ENCODE data around the gene ZBTB49.
A peak's percentile ranks its signal among the peaks of the same experiment; 100 is the strongest.
"Not testable (repeated sequence)": the region's sequence is repeated elsewhere in the genome, so short reads cannot be mapped to it uniquely, and the experiment has no call there.

ZBTB49 gene

GRCh38 chr4:4289941-4290850, at the start of gene ZBTB49, which contains the start of gene LYAR:
ZBTB49 (plus strand) TSS chr4:4290251; CDS start chr4:4299946, 9,695 bp downstream.
LYAR (minus strand) TSS chr4:4290154; CDS start chr4:4283742, 6,412 bp downstream.
- DNase-seq, result peak; percentile 38

DNA sequence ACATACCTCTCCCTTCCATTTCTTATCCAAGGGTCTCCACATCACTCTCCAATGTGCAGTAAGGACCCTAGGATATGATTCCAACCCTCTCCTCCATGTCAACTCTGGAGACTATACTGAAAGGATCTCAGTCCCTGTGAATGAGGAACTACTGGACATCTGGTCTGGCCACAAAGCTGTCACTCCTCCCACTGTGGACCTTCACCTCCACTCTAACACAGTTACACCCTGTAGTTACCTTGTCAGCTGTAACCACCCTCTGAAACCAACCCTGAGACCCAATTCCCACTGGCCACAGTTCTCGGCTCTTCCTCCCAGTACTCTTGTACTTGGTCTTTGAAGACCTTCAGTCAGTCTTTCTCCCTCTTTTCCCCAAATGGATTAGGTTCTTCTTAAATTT, 44.9 kb upstream of the ZBTB49 start:
- no peak for DNase-seq

DNA sequence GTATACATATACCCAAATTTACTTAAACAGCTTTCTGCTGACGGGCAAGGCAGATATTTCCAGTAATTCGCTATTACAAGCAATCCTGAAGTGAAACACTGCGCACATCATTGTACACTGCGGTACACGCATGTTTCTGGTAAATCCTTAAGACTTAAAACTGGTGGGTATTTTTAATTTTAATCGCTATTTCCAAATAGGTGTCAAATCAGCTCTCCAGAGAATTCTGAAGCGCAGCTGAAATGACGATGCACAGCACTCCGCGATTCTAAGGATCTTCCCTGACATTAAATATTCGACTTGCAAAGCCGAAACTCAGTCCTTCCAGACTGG, 42.4 kb upstream of the ZBTB49 start:
- no peak for DNase-seq

DNA sequence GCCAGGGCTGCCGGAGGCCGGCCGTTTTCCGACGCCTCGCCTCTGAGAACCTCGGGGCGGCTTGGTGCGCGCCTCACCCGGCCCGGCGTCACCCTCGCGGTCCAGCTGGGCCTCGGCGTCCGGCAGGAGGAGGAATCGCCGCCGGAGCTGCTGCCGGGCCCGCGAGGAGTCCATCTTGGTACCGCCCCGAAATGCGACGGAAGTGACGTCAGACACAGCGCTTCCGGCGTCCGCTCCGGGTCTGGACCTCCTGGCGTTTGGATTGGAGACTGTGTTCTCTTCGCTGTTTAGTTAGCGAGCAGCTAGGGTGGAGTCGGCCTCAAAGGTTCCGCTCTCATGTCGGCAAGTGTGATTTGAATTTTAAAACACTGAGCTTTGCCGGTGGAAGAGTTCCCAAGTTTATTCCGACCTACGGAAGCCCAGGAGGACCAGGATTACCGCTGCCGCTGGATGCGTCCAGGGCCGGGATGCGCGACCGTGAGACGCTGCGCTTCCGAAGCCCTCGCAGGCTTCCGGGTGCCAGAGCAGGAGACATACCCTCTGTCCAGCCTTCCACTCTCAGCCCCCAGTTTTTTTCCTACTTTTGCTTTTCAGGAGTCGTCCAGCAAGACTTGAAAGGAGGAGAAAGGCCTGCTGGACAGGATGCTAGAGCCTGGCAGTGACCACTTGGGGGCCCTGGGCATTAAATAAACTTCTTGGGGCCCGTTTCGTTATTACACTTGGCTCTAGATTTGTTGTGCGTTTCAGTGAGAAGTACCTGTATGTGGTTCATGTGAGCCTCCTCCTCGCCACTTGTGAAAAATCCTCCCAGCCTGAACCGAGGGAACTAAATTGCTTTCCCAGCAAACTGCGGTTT, 41.8 kb upstream of the ZBTB49 start, which contains the start of gene TMEM128:
TMEM128 (minus strand) TSS at position 195 of the 856 bp plus-strand sequence; CDS start at position 174, 21 bp downstream.
- peak; percentile 40 for DNase-seq

DNA sequence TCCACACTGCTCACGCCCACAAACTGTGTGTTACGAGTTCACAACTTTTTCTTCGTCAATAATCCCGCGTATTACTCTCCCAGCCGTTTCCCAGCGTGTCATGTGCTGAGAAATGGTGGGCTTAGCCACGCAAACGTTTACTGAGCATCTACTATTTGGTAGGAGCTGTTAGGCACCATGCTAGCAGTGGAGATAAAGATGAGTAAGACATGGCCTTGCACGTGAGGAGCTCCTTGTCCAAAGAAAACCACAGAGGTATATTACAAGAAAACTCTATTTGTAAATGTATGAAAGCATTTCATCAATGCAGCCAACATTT, 41.2 kb upstream of the ZBTB49 start:
- DNase-seq, result no peak

GRCh38 chr4:4249342-4249741, 40.7 kb upstream of the ZBTB49 start:
- DNase-seq, result not testable (repeated sequence)

DNA sequence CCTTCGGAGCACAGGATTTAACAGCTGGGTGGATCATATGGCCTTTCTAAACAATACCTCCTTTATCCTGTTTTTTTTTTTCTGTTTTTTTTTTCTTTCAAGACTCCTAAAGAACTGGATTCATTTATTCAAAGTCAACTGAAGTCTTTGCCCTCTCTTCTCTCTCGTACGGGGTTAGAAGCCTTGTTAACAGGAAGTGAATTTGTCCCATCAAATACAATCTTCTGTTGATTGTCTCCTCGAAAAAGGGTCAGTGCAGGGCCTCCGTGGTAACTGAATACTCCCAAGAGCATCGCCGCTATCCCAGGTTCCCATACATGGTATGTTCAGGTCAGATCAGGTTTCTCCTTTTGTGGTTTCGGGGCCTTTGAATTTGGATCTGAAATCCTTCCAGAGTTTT, 40.2 kb upstream of the ZBTB49 start:
- no peak for DNase-seq

GRCh38 chr4:4254199-4254598, 35.9 kb upstream of the ZBTB49 start:
- DNase-seq, result no peak

GRCh38 chr4:4254666-4255065, 35.4 kb upstream of the ZBTB49 start:
- no peak for DNase-seq

DNA sequence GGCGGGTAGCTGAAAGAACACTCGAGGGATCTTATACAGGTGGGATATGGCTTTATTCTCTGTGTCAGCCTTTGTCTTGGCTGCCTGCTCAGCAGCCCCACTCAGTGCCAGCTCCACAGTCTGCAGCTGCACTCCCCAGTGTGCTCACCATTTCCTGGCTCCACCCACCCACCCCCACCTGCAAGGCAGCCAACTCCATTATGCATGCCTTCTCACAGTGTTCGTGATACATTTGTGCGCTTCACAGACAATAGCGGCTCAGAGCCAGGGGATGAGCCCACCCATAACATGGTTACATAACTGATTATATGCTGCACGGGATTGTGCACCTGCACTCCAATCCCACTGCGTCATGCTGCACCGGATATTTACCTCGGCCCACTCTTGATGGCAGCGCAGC, 33.3 kb upstream of the ZBTB49 start:
- no peak for DNase-seq

DNA sequence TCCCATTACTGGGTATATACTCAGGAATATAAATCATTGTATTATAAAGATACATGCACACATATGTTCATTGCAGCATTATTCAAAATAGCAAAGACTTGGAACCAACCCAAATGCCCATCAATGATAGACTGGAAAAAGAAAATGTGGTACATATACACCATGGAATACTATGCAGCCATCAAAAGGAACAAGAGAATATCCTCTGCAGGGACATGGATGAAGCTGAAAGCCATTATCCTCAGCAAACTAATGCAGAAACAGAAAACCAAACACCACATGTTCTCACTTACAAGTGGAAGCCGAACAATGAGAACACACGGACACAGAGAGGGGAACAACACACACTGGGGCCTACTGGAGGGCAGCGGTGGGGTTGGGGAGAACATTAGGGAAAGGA, 32.3 kb upstream of the ZBTB49 start:
- DNase-seq, result not testable (repeated sequence)

DNA sequence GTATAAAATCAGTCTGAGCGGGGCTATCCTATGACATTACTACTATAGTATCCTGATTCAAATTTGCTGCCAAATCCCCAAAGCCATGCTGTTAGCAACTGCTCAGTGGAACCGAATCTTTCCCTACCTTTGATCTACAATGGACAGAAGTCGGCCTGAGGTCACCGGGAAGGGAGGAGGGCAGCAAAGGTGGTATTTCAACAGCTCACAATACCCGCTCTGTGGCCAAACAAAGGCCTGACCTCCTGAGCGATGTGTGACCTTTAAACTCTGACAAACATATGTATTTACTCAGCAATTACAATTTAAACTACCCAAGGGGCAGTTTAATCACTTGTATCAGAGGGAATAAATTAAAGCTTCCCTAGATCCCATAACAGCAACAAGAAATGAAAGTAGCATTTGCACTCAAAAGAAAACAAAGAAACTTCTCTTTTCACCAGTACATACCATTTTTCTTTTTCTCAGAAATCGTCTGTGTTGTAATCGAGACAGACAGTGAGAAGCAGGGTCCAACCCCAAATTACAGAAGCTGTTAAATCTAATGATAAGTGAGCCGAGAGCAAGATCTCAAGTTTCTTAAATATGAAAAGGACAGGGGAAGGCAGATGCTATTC, 30.5 kb upstream of the ZBTB49 start:
- DNase-seq, result no peak

DNA sequence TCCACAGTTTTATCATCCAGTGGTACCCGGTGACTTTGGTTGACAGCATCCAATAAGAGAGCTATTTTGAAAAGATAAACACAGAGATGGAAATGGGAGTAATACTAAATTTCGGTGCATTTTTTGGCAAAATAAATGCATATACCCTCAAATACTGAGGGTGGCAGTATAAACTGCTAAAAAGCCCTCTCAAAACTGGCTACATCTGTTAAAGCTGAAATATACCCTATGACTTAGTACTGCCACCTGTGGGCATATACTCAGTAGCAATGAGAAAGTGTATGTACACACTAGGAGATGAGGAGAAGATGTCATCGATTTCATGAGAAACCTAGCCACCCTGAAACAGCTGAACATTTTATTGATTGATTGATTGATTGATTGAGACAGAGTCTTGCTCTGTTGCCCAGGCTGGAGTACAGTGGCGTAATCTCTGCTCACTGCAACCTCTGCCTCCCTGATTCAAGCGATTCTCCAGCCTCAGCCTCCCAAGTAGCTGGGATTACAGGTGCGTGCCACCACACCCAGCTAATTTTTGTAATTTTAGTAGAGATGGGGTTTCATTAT, 29.8 kb upstream of the ZBTB49 start:
- DNase-seq, result no peak

GRCh38 chr4:4267981-4268380, 22.1 kb upstream of the ZBTB49 start:
- DNase-seq, result no peak

DNA sequence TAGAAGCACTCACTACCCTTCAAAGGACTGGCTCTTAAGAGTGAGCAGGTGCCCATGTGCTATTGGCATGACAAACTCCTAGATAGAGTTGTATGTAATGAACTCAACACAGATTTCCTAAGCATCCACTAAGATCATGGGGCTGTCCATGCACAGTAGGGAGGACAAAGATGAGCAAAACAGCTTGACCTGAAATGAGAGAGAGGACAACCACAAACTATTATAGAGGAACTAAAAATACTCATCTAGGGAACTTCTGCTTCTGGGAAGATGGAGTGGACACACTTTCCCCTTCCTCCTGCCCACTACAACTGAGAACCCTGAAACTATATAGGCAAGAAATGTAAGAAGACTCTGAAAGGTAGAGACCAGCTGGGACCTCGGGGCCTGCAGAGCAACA, 21.3 kb upstream of the ZBTB49 start:
- DNase-seq, result no peak

DNA sequence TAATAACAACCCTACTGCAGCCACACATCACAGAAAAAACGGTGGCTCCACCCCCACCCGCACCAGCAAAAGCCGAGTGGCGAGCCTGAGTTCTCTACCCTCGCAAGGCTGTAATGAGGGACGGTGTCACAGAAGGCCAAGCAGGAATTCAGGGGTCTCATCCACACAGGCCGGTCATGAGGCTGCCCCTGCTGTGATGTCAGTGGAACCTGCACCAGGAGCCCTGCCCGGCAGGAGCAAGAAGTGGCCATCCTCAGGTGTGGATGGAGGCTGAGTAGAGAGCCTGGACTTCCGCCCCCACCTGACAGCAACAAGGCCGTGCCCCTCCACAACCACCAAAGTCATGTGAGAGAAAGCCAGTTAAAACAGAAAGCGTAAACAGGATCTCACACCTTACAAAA, 20.7 kb upstream of the ZBTB49 start:
- DNase-seq, result no peak

DNA sequence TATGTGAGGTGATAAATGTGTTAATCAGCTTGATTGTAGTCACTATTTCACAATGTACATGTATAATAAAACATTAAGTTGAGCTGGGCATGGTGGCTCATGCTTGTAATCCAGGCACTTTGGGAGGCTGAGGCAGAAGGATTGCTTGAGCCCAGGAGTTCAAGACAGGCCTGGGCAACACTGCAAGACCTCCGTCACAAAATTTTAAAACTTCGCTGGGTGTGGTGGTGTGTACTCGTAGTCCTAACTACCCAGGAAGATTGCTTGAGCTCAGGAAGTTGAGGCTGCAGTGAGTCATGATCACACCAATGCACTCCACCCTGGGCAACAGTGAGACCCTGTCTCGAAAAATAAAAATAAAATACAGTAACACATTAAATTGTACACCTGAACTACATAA, 20.2 kb upstream of the ZBTB49 start:
- DNase-seq, result no peak

GRCh38 chr4:4270529-4270928, 19.5 kb upstream of the ZBTB49 start:
- no peak for DNase-seq

DNA sequence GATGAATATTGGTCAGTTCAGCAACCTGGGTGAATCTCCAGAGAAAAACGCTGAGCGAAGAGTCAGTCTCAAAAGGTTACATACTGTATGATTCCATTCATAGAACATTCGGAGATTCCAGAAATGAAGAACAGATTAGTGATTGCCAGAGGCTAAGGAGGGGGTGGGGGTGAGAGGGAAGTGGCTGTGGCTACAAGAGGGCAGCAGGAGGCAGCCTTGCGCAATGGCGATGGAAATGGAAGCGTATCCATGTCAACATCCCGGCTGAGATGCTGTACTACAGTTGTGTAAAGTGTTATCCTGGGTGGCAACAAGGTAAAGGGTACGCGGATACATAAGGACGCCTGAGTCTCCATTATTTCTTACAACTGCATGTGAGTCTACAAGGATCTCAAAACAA, 18.1 kb upstream of the ZBTB49 start:
- no peak for DNase-seq

DNA sequence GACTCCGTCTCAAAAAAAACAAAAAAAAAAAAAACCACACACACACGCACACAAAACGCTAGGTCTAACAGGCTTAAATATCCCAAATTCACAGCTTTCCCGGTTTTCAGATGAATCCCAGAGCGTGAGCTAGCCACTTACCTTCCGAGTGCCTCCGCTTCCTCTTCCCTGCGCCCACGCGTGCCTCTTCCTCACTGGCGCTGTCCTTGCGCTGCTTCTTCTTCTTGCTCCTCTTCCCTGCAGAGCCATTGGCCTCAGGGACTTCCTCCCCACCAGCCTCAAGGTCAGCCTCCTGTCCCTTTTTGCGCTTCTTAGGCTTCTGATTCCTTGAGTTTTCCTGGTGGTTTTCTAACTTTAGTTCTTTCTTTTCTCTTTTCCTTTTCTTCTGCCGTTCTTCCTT, 15.8 kb upstream of the ZBTB49 start:
- no peak for DNase-seq

DNA sequence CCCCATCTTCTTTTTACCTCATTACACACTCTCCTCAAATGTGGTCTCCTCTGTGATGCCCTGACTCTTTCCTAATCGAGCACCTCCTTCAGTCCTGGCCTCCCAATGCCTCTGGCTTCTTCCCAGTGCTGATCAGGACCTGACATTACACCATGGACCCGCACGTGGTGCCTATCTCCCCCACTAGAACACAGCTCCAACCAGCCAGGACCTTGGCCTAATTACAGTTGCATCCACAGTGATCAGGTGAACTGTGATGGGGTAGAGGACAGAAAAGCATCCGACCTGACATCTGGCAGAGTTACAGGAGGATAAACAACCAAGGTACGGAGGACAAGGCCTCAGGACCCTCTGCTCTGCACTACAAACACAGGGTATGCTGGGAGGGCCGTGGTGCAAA, 12.5 kb upstream of the ZBTB49 start:
- DNase-seq, result no peak

- DNase-seq, result no peak
Observed at GRCh38 chr4:4281787-4282186, 8.3 kb upstream of the ZBTB49 start.

All from NCI-H2107 (cell line).